Bronchial smooth muscle cell (primary cell): ENCODE results near the gene GPR12. TPM values are rescaled to one million over a fixed set of nuclear protein-coding genes. Genes with fewer than 3 reads are reported as not detected.

Source experiments
- total RNA-seq: library from RNA; depleted of rRNA; stranded (reverse); fragments of >200 nt; gene quantifications from 2 replicates; pipeline ENCODE4 v1.2.1, GENCODE V29; 2014

Gene GPR12
- total RNA-seq, result not detected in 2 replicates

GRCh38 chr13:26759907-26760831, at the start of gene GPR12:
TSS of gene GPR12 (minus strand) at chr13:26760786. CDS start at chr13:26759827, 959 bp downstream.

Other genes with a start within 250 kb of the GPR12 start
- gene WASF3, start 203.1 kb downstream of the GPR12 start, total RNA-seq, result 8.7 and 11.2 TPM in 2 replicates